ENCODE results near the gene SMARCA2.

Gene SMARCA2

DNA sequence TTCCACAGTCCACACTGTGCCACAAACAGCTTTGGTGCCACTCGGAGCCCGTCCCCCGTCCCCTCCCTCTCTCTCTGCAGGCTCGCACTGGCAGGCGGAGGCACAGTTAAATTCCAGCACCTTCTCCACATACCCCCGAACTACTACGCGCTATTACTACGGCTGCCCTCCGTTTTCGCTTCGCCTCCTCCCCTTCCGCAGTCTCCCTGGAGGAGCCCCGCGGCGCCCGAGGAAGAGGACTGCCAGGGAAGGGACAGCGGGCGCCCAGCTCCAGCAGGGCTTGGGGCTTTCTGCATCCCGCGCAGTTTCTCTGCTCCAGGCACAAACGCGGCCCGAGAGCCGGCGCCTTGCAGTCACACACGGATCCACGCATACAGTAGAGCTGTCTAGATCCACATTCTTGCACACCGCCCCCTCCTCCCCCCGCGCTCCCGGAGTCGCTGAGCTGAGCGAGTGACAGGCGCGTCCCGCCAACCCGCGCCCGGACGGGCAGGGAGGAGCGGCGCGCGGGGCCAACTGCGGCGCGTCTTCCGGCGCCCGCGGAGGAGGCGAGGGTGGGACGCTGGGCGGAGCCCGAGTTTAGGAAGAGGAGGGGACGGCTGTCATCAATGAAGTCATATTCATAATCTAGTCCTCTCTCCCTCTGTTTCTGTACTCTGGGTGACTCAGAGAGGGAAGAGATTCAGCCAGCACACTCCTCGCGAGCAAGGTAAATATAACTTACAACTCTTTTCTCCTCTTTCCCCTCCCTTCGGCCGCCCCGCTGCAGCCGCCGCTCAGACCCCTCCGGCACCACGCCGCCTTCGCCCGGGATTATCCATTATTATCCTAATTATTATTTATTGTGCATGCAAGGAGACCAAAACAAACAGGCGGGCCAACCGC lies at the start of gene SMARCA2:
Gene SMARCA2, plus strand, starts transcription at position 652 of the 885 bp plus-strand sequence. CDS start 13,676 bp downstream, outside the sequence.
- peak; percentile 99 for DNase-seq

- no peak for DNase-seq
Measured at GRCh38 chr9:1966725-1967366, 48.3 kb upstream of the SMARCA2 start.

GRCh38 chr9:1969160-1969559 lies 46.0 kb upstream of the SMARCA2 start:
- no peak for DNase-seq

GRCh38 chr9:1969898-1970297 lies 45.2 kb upstream of the SMARCA2 start:
- DNase-seq: no peak

GRCh38 chr9:1972672-1973071 lies 42.5 kb upstream of the SMARCA2 start:
- DNase-seq: no peak

DNA sequence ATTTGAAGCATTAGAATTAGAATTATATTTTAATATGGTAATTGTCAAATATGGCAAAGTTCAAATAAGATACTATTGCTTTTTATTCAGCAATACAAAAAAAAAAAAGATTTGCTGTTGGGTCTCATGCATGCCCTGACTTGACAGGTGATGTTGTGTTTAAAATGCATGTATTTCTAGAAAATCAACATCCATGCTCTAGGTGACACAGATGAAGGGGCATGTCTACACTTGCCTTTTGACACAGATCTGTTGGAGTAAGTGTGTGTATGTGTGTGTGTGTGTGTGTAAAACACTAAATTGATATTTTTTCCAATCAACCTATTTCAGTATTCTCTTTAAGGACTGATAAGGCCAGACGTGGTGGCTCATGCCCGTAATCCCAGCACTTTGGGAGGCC lies 38.1 kb upstream of the SMARCA2 start:
- DNase-seq: no peak

GRCh38 chr9:1978941-1979340 lies 36.2 kb upstream of the SMARCA2 start:
- peak; percentile 33 for DNase-seq

DNA sequence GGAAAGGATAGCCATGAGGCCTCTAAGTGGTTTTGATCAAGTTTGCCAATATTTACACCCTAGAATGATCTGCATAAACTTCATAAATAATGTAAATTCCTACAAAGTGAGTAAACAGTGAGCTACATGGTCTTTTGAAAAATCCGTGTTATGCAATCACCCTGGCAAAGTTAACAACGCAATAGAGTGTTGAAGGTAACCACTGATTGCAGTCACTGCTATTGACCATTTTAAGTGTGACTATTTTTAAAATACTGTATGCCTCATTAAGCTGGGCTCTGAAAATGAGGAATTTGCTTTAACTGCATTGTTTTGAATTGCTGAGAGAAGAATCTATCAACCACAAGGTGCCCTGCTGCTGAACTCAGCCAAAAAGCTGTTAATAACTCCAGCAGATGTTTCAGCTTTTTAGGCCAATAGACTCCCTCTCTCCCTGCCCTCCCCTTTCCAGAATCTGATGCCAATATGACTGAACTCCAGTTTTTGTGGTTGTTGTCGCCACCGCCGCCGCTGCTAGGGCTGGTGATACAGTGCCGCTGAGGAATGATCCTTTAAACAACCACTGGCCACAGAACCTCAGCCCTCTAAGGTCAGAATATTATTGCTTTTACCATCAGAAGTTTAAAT lies 35.3 kb upstream of the SMARCA2 start:
- peak; percentile 73 for DNase-seq

DNA sequence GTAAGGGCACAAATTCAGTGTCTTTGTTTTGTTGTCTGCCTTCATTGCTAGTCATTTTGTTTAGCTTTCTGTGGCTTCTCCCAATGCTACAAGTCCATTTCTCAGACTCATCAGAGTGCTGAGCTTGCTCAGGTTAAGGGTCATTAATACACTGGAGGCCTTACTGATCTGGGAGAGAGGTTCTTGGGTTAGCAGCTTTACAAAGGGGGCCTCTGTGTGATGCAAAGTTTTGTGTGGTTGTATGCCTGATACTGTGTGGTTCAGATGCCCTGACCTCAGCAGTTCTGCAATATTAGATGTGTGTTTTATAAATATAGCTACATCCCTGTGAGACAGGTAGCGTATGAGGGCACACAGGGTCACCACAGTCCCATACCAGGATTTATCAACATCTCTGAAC lies 34.8 kb upstream of the SMARCA2 start:
- no peak for DNase-seq

- no peak for DNase-seq
Measured at GRCh38 chr9:1982074-1982473, 33.1 kb upstream of the SMARCA2 start.

- no peak for DNase-seq
Measured at GRCh38 chr9:1986341-1986740, 28.8 kb upstream of the SMARCA2 start.

DNA sequence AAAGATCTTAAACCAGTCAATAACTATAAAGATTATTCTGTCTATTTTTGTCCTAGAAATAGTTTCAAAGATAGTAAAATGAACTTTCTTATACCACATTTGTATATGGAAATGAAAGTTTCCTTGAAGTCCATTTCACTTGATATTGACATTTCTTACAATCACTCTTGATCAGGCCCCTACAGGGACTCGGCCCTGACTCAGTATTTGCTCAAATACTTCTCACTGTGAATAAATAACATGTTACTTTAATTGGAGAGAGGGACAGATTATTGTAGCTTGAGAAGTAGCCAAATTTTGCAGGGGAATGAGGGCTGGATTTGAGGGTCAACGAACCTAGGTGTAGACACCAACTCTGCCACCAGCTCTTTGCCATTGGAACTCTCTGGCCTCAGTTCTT lies 25.6 kb upstream of the SMARCA2 start:
- DNase-seq: no peak

- DNase-seq: no peak
Measured at GRCh38 chr9:1994180-1994579, 21.0 kb upstream of the SMARCA2 start.

DNA sequence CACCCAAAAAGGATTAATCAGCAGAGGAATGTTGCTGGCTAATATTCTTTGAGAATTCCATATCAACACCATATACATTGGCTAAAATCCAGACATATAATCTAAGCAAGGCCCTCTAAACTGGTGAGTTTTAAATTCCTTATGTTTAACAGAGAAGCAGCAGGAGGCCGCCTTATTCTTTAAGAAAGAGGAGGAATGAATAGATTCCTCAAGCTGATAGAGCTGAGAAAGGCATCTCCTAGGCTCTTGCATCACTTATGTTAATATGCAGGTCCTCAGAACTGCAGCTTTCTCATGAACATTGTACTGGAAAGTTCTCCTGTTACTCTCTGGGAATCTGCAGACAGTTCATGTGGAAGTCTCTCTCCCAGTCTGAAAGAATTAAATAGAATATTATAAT lies 20.1 kb upstream of the SMARCA2 start:
- DNase-seq: no peak

DNA sequence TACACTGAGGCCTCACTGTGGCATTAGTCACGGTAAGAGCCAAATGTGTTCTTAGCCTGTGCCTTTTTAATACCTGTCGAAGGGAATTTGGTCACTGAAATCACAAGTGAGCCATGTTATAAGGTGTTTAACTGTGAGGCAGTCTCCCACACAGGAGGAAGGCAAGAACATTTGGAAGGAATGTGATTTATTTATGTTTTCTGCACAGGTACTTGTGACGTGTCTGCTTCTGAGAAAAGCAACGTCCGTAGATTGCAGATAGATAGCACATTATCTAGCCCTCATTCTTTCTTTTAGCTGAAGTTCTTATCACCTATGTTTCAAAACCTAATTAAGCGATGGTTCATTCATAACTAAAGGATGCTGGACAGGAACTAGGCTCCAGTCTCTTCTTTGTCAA lies 19.0 kb upstream of the SMARCA2 start:
- DNase-seq: no peak

DNA sequence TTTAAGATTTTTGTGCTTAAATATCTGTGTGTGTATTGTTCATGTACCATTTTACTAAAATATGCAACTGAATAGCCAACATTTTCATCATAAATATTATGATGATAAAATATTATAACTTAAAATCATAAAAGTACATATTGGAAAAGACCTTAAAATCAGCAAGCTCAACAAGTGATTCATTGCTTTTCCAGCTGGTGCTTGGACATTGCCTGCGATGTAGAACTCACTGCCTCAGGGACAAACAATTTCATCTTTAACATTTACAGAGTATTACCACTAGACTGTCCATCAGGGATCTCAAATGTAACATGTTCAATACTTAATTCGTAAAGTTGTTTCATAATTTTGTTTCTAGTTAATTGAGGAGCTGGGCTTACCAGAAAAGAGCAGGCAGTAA lies 17.5 kb upstream of the SMARCA2 start:
- DNase-seq: no peak

DNA sequence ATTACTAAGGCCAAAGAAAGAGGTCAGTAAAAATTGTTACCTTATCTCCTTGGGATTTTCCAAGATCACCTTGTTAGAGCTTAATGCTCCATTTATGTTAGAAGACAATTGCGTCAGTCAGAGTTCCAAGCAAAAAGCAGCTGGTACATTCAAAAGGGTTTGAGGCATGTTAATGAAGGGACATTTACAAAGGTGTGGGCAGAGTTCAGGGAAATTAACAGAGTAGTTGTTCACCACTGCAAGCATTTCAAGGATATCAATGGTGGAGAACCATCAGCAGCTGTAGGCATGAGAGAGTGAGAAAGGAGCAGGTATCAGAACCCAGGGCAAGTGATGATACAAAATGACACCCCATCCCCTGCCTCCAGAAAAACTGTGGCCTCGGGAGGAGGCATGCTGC lies 17.0 kb upstream of the SMARCA2 start:
- no peak for DNase-seq

DNA sequence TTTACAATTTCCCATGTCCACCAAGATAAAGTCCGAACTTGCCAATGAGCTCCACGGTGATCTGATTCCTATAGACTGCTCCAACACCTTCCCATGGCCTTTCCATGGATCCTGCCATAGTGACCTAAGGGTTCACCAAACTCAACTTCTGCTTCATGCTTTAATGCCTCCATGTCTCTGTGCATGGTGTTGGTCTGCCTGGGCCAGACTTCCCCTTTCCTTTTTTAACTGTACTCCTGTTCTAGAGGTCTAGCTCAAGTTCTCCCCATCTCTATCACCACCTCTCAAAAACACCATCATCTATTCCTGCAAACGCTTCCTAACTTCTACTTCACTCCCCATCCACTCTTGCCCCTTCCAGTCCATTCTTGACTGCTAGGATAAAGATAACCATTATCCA lies 14.8 kb upstream of the SMARCA2 start:
- DNase-seq: no peak

DNA sequence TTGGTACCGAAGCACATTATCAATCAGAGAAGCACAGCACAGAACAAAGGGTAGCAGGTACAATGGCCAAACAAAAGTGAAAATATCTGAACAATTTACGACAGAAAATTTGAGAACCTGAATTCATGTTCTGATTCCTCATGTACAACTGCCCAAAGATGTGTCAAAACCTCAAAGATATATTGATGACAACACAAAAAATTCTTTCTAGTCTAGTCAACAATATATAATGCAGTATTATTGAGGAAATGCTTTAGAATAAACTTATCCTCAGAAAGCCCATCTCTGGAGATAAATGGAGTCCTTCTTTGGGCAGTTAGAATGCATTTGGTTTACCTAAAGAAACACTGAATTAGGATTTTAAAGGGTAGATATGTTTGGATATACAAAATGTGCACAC lies 6.8 kb upstream of the SMARCA2 start:
- DNase-seq: no peak

DNA sequence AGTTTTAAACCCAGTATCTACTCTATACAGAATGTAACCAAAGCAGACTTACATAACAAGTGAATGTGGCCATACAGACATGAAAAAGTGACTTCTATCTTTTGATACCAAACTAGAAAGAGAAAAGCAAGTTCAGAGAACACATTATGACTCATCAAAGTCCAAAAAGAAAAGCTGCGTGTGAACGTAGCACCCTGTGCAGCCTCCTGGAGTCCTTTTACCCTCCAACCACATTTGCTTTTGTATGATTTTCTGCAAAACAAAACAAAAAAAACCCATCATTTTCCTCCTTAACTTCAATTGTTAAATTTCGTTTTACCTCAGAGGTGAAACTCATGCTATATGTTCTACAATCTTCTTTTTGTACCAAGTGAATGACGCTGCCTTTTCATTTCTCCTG lies 2.8 kb upstream of the SMARCA2 start:
- no peak for DNase-seq

DNA sequence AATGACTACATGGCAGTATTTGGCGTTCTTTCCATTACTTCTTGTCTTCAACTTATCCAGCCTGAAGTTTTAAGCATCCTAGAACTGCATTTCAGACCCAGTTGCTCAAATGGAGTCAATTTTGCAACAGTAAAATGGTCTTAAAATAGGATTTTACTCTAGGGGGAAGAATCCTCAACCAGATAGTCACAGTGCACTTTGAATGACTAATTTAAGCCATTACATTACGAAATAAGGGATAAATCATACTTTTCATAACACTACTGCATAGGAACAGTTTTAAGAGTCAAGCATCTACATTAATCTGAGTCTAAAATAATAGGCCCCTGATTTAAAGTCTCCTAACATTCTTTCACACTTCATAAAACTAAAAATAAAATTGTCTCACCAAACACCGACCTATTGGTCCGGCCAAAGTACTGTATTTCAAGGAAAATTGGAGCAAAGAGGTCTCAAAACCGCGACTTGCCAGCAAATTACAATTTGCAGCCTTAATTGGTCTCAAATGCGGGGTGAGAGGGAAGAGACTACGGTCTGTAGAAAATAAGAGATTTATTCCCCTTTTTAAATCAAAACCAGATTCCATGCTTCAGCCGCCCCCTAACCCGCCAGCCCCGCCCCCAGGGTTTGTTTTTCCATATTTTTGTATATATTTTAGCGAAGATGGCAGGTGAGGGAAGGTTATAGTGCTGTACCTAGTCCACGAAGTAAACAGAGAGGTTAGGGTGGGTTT lies 1.2 kb upstream of the SMARCA2 start:
- DNase-seq: peak; percentile 48

- peak; percentile 79 for DNase-seq
Measured at GRCh38 chr9:2015581-2016407, 647 bp downstream of the SMARCA2 start.

Measured in left hindlimb (tissue), 1 donor.